GM18526 (cell line): ENCODE data around the gene ZC3H10.

Experiments
- POLR2A ChIP-seq: IDR thresholded peaks from 3 replicates; pipeline ENCODE4 v1.6.1; 2011; ENCODE audit not compliant: insufficient read length; ENCODE audit errors: extremely low read depth

The ZC3H10 gene

DNA sequence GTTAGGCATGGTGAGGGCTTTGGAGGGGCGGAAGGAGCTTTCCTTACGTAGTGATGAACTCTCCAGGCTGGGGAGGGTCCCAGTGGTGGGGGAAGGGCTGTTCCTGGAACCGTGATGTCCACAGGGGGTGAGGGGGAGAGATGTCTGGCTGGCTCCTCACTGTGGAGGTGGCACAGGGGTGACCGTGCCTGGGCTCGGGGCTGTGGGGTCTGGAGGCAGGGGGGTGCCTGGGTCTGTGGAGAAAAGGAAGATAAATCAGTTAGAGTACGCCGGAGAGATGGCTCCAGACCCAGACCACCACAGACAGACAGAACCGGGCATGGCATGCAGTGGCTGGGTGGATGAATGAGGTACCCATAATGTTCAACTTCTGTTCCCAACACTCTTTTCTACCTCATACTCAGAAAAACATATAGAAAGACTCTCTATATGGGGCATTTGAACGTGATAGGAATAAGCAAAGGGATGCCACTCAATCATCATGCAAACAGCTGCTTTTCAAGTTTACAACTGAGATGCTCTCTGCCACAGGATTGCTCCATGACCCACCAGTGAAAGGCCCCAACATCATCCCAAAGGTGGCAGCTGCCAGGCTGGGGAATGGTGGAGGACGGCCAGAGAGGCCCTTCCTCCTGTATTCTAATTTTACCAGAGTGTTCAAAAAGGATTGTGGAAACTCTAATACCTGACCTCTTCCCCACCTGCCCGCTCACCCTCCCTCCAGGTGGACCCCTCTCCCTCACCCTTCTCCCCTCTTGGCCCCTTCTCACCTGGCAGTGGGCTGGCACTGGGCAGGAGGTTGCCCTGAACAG lies 45.7 kb downstream of the ZC3H10 start:
- no peak for TF ChIP-seq POLR2A

DNA sequence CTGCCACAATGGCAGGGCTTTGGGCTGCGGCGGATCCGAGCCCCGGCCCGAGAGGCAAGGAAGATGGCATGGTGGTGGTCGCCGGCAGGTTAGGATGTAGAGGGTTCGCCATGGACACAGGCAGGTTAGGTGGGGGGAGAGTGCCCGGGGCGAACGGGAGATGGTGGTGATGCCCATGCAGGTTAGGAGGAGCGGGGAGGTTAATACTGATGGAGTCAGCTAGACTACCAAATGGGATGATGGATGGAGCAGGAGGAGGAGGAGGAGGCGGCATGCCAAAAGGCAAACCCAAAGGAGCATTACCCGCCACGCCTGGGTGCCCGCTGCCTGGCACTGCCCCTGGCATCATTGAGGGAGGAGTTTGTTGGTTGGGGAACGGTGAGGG lies 46.3 kb downstream of the ZC3H10 start:
- TF ChIP-seq POLR2A = peak; percentile 16

DNA sequence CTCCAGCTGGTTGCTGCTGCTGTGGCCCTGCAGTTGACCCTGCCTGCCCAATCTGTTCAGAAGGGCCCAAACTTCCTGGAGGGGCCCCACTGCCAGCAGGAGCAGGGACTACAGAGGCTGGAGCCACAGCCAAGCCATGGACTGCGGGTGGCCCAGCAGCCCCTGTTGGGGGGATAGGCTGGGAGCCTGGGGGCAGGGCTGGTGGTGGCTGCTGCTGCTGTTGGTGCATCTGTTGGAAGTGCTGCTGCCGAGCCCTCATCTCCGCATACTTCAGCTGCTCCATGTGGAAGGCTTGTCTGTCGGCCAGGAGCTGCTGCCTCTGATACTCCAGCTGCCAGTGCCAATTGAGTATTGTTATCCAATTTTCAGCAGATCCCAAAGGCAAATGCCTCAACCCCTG lies 47.3 kb downstream of the ZC3H10 start:
- TF ChIP-seq POLR2A = peak; percentile 13

DNA sequence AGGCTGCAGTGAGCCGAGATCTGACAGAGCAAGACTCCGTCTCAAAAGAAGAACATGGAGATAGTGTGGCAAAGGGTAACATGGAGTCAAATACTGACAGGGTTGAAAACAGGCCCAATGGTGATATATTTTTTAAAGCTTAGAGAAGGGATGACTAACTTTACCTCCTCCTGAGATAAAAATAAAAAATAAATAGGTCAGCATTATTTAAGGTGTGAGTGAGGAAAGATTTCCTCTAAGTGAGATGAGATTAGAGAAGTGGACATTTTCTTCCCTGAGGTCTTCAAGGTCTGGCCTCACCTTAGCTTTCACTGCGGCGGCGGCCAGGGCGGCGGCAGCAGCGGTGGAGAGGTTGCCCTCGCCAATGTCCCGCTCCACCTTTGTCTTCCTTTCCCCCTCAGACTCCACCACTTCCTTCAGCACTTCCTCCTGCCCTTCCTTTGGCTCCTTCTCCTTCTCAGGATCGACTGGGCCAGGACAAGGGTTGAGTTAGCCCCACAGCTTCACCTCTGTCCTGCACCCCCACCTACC lies 51.2 kb downstream of the ZC3H10 start:
- TF ChIP-seq POLR2A = no peak

DNA sequence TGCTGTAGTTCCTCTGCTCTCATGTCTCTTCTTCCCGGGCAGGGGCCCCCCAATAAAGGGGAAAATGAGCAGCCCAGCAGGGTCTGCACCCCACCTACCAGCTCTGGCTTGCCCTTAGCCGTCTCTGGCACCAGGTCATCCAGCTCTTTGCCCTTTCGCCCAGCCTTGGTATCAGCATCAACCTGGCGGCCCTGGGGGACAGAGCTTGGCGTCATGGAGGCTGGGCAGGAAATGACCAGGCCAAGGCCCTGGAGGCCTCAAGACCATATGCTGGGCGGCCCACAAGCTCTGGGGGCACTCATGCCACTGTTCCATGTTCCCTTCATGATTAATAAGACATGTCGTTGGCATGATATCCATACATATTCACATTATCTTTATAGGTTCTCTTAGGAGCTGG lies 54.8 kb downstream of the ZC3H10 start:
- no peak for TF ChIP-seq POLR2A
